ENCODE results near the gene COMMD8.
A peak's percentile ranks its signal among the peaks of the same experiment; 100 is the strongest.

COMMD8 gene

GRCh38 chr4:47475411-47475810, 11.9 kb upstream of the COMMD8 start:
- H3K9ac ChIP-seq (ENCODE audit: low read length in 5 of 5) = no peak overlapping the region
- H3K4me3 ChIP-seq (ENCODE audit: low read depth in 1 of 5, low read length in 5 of 5) = no peak overlapping the region
- H3K9me3 ChIP-seq (ENCODE audit: control insufficient read depth in 5 of 5, low read length in 5 of 5) = no peaks in the 10 kb centered on the region
- H3K4me1 ChIP-seq (ENCODE audit: control insufficient read depth in 5 of 5, insufficient read depth in 5 of 5, low read length in 5 of 5) = no peaks in the 10 kb centered on the region
- no peak overlapping the region for H3K27ac ChIP-seq (ENCODE audit: low read depth, low read length)
- no peaks in the 10 kb centered on the region for H3K27me3 ChIP-seq (ENCODE audit: control insufficient read depth in 5 of 5, insufficient read depth in 4 of 5, low read length in 5 of 5)
- no peaks in the 10 kb centered on the region for H3K36me3 ChIP-seq (ENCODE audit: control insufficient read depth in 5 of 5, insufficient read depth in 5 of 5, low read length in 5 of 5)

DNA sequence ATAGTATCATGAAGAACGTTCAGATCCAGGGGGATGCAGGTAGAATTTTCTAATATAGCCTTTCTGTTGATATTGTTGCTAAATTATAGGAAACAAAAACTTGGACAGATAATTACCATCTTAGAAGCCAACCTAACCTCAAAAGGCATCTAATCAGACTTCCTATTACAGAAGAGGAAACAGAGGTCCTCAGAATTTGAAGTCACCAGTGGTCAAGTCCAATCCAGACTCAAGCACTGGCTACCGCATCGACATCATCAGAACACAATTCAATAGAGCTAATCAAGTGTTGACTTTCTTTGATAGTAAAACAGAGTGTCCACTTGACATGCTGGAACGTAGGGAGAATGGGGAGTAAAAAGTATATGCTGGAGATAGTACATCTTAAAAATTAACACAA, 11.3 kb upstream of the COMMD8 start:
- H3K4me3 ChIP-seq (ENCODE audit: low read depth in 1 of 5, low read length in 5 of 5) = no peak overlapping the region
- no peak overlapping the region for H3K9ac ChIP-seq (ENCODE audit: low read length in 5 of 5)
- H3K27me3 ChIP-seq (ENCODE audit: control insufficient read depth in 5 of 5, insufficient read depth in 4 of 5, low read length in 5 of 5) = no peaks in the 10 kb centered on the region
- no peaks in the 10 kb centered on the region for H3K9me3 ChIP-seq (ENCODE audit: control insufficient read depth in 5 of 5, low read length in 5 of 5)
- H3K36me3 ChIP-seq (ENCODE audit: control insufficient read depth in 5 of 5, insufficient read depth in 5 of 5, low read length in 5 of 5) = no peaks in the 10 kb centered on the region
- H3K27ac ChIP-seq (ENCODE audit: low read depth, low read length) = no peak overlapping the region
- H3K4me1 ChIP-seq (ENCODE audit: control insufficient read depth in 5 of 5, insufficient read depth in 5 of 5, low read length in 5 of 5) = no peaks in the 10 kb centered on the region

GRCh38 chr4:47473141-47473750, 9.7 kb upstream of the COMMD8 start:
- H3K4me1 ChIP-seq (ENCODE audit: control insufficient read depth in 5 of 5, insufficient read depth in 5 of 5, low read length in 5 of 5) = no peaks in the 10 kb centered on the region
- H3K27ac ChIP-seq (ENCODE audit: low read depth, low read length) = no peak overlapping the region
- no peak overlapping the region for H3K4me3 ChIP-seq (ENCODE audit: low read depth in 1 of 5, low read length in 5 of 5)
- H3K9me3 ChIP-seq (ENCODE audit: control insufficient read depth in 5 of 5, low read length in 5 of 5) = no peaks in the 10 kb centered on the region
- no peak overlapping the region for H3K9ac ChIP-seq (ENCODE audit: low read length in 5 of 5)
- no peaks in the 10 kb centered on the region for H3K36me3 ChIP-seq (ENCODE audit: control insufficient read depth in 5 of 5, insufficient read depth in 5 of 5, low read length in 5 of 5)
- H3K27me3 ChIP-seq (ENCODE audit: control insufficient read depth in 5 of 5, insufficient read depth in 4 of 5, low read length in 5 of 5) = no peaks in the 10 kb centered on the region

DNA sequence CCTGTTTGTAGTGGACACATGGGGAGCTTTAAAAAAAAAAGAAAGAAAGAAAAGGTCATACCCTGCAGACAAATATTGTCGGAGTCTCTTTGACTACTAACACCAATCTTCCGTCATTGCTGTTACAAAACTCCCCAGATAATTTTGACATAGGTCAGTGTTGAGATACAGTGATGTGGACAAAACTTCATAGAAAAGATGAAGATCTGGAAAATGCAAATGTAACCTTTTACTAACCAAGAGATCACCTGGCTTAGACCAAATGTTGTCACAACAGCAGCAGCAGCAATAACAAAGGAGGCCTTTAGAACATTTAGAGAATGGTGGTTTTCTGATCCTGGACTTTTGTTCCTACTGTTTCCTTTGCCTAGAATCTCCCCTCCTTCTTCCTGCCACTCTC, 8.1 kb upstream of the COMMD8 start:
- Histone ChIP-seq H3K4me1 (ENCODE audit: control insufficient read depth in 5 of 5, insufficient read depth in 5 of 5, low read length in 5 of 5) (no peaks in the 10 kb centered on the region), H3K9me3 (ENCODE audit: control insufficient read depth in 5 of 5, low read length in 5 of 5) (no peaks in the 10 kb centered on the region), H3K36me3 (ENCODE audit: control insufficient read depth in 5 of 5, insufficient read depth in 5 of 5, low read length in 5 of 5) (no peaks in the 10 kb centered on the region), H3K4me3 (ENCODE audit: low read depth in 1 of 5, low read length in 5 of 5) (no peak overlapping the region), H3K27ac (ENCODE audit: low read depth, low read length) (no peak overlapping the region), H3K9ac (ENCODE audit: low read length in 5 of 5) (no peak overlapping the region), H3K27me3 (ENCODE audit: control insufficient read depth in 5 of 5, insufficient read depth in 4 of 5, low read length in 5 of 5) (no peaks in the 10 kb centered on the region)

DNA sequence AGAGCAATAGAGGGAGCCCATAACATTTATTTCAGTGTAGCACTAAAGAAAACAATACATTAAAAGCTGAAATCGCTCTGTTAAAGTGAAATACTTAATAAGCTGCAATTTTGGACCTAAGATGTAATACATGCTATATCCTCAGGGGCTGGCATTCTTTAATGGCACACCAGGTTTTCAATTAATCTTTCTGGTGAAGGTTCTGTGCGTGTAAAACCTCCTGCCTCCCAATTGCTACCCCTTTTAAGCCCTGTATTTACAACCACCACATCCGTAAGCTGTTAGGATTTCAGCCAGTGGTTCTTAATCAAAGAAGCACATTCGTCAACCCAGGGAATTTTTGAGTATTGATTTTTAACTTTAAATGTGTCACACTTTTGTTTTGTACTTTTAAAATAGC, 7.6 kb upstream of the COMMD8 start:
- Histone ChIP-seq H3K4me1 (ENCODE audit: control insufficient read depth in 5 of 5, insufficient read depth in 5 of 5, low read length in 5 of 5) (no peaks in the 10 kb centered on the region), H3K36me3 (ENCODE audit: control insufficient read depth in 5 of 5, insufficient read depth in 5 of 5, low read length in 5 of 5) (no peaks in the 10 kb centered on the region), H3K9ac (ENCODE audit: low read length in 5 of 5) (no peak overlapping the region), H3K4me3 (ENCODE audit: low read depth in 1 of 5, low read length in 5 of 5) (no peak overlapping the region), H3K27me3 (ENCODE audit: control insufficient read depth in 5 of 5, insufficient read depth in 4 of 5, low read length in 5 of 5) (no peaks in the 10 kb centered on the region), H3K27ac (ENCODE audit: low read depth, low read length) (no peak overlapping the region), H3K9me3 (ENCODE audit: control insufficient read depth in 5 of 5, low read length in 5 of 5) (no peaks in the 10 kb centered on the region)

DNA sequence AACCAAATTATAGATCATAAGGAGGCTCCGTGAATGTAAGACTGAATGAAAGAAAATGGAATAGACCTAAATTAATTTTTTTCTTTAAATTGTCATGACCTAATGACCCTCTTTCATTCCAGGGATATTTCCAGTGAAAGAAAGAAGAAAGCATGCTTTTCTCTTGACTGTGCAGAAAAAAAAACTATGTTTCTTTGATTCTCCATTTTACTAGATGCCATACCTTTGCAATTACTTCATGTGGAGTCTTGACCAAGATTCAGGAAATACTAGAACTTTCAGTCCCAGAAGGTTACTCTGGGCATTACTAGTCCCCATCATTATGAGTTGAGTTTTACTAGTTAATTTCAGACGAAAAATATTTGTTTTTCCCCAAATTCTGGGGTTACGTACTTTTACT, 6.4 kb upstream of the COMMD8 start:
- H3K9me3 ChIP-seq (ENCODE audit: control insufficient read depth in 5 of 5, low read length in 5 of 5) = no peaks in the 10 kb centered on the region
- H3K27me3 ChIP-seq (ENCODE audit: control insufficient read depth in 5 of 5, insufficient read depth in 4 of 5, low read length in 5 of 5) = no peaks in the 10 kb centered on the region
- no peak overlapping the region for H3K27ac ChIP-seq (ENCODE audit: low read depth, low read length)
- no peak overlapping the region for H3K9ac ChIP-seq (ENCODE audit: low read length in 5 of 5)
- no peak overlapping the region for H3K4me3 ChIP-seq (ENCODE audit: low read depth in 1 of 5, low read length in 5 of 5)
- no peaks in the 10 kb centered on the region for H3K36me3 ChIP-seq (ENCODE audit: control insufficient read depth in 5 of 5, insufficient read depth in 5 of 5, low read length in 5 of 5)
- no peaks in the 10 kb centered on the region for H3K4me1 ChIP-seq (ENCODE audit: control insufficient read depth in 5 of 5, insufficient read depth in 5 of 5, low read length in 5 of 5)

DNA sequence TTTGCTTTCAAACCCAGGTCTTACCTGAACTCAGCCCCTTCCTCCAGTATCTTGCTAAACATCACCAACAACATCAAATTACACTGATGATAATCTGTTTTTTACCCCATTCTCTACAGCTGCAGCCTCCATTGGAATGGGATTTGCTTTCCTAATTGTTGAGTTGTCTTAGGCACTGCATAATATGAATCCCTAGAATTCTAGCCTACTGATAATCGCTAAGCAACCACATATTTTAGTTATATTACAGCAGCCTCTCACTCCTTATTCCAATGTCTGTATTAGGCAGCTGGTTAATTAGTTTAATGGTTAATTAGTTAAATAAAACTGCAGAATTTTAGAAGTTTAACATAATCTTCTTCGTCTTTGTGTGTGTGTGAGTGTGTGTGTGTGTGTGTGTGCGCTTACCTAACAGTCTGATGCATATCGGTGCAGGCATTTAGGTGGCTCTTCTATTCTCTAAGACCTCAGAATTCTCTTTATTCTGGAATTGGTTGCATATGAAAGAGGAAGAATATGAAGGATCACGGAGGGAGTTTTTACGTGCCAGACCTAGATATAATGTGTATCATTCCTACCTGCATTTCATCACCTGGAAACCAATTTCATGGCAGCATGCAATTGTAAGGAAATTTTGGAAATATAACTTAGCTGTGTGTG, 5.3 kb upstream of the COMMD8 start:
- H3K9me3 ChIP-seq (ENCODE audit: control insufficient read depth in 5 of 5, low read length in 5 of 5) = no peaks in the 10 kb centered on the region
- no peak overlapping the region for H3K27ac ChIP-seq (ENCODE audit: low read depth, low read length)
- no peaks in the 10 kb centered on the region for H3K36me3 ChIP-seq (ENCODE audit: control insufficient read depth in 5 of 5, insufficient read depth in 5 of 5, low read length in 5 of 5)
- no peak overlapping the region for H3K4me3 ChIP-seq (ENCODE audit: low read depth in 1 of 5, low read length in 5 of 5)
- H3K9ac ChIP-seq (ENCODE audit: low read length in 5 of 5) = no peak overlapping the region
- peaks cover 0 to 2% (median 2%) of the 10 kb centered on the region in 5 donors for H3K4me1 ChIP-seq (ENCODE audit: control insufficient read depth in 5 of 5, insufficient read depth in 5 of 5, low read length in 5 of 5)
- H3K27me3 ChIP-seq (ENCODE audit: control insufficient read depth in 5 of 5, insufficient read depth in 4 of 5, low read length in 5 of 5) = no peaks in the 10 kb centered on the region

GRCh38 chr4:47466056-47466785, 2.7 kb upstream of the COMMD8 start:
- H3K27ac ChIP-seq (ENCODE audit: low read depth, low read length) = no peak overlapping the region

DNA sequence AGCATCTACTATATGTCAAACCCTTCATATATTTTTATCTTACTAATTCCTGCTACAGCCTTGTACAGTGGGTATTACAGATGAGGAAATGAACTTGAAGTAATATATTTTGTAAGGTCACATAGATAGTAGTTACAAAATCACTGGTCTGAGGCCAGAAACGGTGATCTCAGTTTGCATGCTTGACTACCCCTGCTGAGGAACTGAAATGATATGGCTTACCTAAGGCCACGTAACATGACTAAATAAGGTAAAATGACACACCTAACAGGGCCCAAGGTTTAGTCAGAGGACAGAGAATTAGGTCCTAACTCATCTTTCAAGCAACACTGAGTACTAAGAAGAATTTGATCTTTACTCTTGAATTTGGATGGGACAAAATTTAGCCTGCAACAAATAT, 1.5 kb upstream of the COMMD8 start:
- Histone ChIP-seq H3K27ac (ENCODE audit: low read depth, low read length) (no peak overlapping the region), H3K4me3 (ENCODE audit: low read depth in 1 of 5, low read length in 5 of 5) (no peak overlapping the region), H3K9me3 (ENCODE audit: control insufficient read depth in 5 of 5, low read length in 5 of 5) (no peaks in the 10 kb centered on the region), H3K9ac (ENCODE audit: low read length in 5 of 5) (no peak overlapping the region), H3K27me3 (ENCODE audit: control insufficient read depth in 5 of 5, insufficient read depth in 4 of 5, low read length in 5 of 5) (no peaks in the 10 kb centered on the region), H3K36me3 (ENCODE audit: control insufficient read depth in 5 of 5, insufficient read depth in 5 of 5, low read length in 5 of 5) (peaks cover 0 to under 1% (median 0%) of the 10 kb centered on the region in 5 donors), H3K4me1 (ENCODE audit: control insufficient read depth in 5 of 5, insufficient read depth in 5 of 5, low read length in 5 of 5) (peaks cover 0 to 16% (median 14%) of the 10 kb centered on the region in 5 donors)

More at GRCh38 chr4:47466056-47466785, 2.7 kb upstream of the COMMD8 start:
- Histone ChIP-seq H3K27me3 (ENCODE audit: control insufficient read depth in 5 of 5, insufficient read depth in 4 of 5, low read length in 5 of 5) (no peaks in the 10 kb centered on the region), H3K4me1 (ENCODE audit: control insufficient read depth in 5 of 5, insufficient read depth in 5 of 5, low read length in 5 of 5) (peaks cover 0 to 16% (median 14%) of the 10 kb centered on the region in 5 donors), H3K4me3 (ENCODE audit: low read depth in 1 of 5, low read length in 5 of 5) (no peak overlapping the region), H3K9ac (ENCODE audit: low read length in 5 of 5) (no peak overlapping the region), H3K9me3 (ENCODE audit: control insufficient read depth in 5 of 5, low read length in 5 of 5) (no peaks in the 10 kb centered on the region), H3K36me3 (ENCODE audit: control insufficient read depth in 5 of 5, insufficient read depth in 5 of 5, low read length in 5 of 5) (no peaks in the 10 kb centered on the region)

GRCh38 chr4:47462799-47463234, 685 bp downstream of the COMMD8 start:
- no peaks in the 10 kb centered on the region for H3K27me3 ChIP-seq (ENCODE audit: control insufficient read depth in 5 of 5, insufficient read depth in 4 of 5, low read length in 5 of 5)

More at GRCh38 chr4:47462799-47463234, 685 bp downstream of the COMMD8 start:
- Histone ChIP-seq H3K9ac (ENCODE audit: low read length in 5 of 5) (peak overlapping the region; percentile 41 to 88 (median 73)), H3K9me3 (ENCODE audit: control insufficient read depth in 5 of 5, low read length in 5 of 5) (no peaks in the 10 kb centered on the region), H3K36me3 (ENCODE audit: control insufficient read depth in 5 of 5, insufficient read depth in 5 of 5, low read length in 5 of 5) (peaks cover 0 to 13% (median 2%) of the 10 kb centered on the region in 5 donors), H3K27ac (ENCODE audit: low read depth, low read length) (peak overlapping the region; percentile 52), H3K4me3 (ENCODE audit: low read depth in 1 of 5, low read length in 5 of 5) (peak overlapping the region; percentile 79 to 96 (median 89)), H3K4me1 (ENCODE audit: control insufficient read depth in 5 of 5, insufficient read depth in 5 of 5, low read length in 5 of 5) (peaks cover 0 to 16% (median 14%) of the 10 kb centered on the region in 5 donors)
